Measurements from ENCODE around the gene SUFU.
"Not testable (repeated sequence)": the region's sequence is repeated elsewhere in the genome, so short reads cannot be mapped to it uniquely, and the experiment has no call there.

SUFU gene

DNA sequence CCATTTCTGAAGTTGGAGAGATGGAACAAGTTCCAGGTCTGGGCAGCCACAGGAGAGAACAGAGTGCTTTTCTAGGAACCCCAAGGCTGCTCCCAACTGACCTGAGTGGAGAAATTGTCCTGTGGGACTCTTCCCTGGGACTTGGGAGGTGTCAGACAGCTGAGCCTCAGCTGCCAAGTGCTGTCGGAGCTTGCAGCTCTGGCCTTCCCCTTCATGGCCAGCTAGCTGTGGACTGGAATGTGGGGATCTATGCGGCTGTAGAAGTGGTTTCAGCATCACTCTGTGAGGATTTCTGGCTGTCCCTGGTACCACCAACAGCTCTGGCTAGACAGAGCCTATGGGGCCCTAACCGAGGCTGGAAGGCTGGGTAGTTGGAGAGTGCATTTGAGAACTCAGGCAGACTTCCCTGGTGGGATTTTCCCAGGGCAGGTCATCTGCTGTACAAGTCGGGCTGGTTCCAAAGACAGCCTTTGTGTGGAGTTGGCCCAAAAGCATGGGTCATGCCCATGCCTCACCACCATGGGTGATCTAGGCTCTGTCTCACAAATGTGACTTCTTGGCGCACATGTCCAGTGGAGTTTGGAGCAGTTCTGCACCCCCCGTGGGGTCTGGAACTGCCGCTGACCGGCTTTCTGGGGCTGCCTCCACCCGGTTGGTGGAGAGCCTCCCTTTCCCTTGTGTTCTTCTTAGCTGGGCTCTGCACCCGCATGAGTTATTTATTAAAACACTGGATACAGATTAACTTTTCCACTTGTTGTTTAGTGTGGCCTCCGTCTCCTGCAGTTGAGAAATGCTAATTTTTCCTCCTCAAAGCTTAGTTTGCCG lies 10.9 kb downstream of the SUFU start:
- no peak for DNase-seq

- DNase-seq: no peak
Measured at GRCh38 chr10:102515724-102516123, 12.0 kb downstream of the SUFU start.

DNA sequence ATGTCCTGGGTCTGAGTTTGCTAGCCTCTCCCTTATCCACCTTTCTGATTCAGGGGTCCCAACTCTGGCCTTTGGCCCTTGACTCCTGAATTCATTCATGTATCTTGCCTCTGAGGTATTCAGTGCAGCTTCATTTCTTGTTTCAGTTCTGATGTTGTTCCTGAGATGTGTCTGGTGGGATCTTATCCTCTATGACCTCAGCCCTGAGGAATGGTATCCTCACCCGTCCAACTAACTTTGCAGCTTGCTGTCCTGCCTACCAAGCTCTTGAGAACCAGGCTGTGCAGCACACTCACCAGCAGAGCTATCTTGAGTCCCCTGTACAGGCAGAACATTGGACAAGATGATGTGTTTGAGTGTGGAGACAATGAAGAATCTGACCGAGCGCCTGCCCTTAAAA lies 13.8 kb downstream of the SUFU start:
- DNase-seq: no peak

DNA sequence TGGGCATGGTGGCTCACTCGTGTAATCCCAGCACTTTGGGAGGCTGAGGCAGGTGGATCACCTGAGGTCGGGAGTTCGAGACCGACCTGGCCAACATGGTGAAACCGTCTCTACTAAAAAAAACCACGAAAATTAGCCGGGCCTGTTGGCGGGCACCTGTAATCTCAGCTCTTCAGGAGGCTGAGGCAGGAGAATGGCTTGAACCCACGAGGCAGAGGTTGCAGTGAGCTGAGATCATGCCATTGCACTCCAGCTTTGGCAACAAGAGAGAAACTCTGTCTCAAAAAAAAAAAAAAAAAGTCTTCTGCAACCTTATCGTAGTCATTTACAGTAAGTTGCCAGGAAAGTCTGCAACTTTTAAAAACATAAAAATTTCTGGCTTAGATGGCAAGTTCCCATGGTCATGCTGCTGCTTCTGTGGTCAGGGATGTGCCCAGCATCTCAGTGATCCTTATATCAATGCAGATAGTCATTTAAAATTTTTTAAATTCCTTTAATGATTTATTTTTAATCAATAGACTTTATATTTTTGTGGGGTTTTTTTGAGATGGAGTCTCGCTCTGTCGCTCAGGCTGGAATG lies 15.6 kb downstream of the SUFU start:
- DNase-seq: no peak

- no peak for DNase-seq
Measured at GRCh38 chr10:102522874-102523249, 19.1 kb downstream of the SUFU start.

DNA sequence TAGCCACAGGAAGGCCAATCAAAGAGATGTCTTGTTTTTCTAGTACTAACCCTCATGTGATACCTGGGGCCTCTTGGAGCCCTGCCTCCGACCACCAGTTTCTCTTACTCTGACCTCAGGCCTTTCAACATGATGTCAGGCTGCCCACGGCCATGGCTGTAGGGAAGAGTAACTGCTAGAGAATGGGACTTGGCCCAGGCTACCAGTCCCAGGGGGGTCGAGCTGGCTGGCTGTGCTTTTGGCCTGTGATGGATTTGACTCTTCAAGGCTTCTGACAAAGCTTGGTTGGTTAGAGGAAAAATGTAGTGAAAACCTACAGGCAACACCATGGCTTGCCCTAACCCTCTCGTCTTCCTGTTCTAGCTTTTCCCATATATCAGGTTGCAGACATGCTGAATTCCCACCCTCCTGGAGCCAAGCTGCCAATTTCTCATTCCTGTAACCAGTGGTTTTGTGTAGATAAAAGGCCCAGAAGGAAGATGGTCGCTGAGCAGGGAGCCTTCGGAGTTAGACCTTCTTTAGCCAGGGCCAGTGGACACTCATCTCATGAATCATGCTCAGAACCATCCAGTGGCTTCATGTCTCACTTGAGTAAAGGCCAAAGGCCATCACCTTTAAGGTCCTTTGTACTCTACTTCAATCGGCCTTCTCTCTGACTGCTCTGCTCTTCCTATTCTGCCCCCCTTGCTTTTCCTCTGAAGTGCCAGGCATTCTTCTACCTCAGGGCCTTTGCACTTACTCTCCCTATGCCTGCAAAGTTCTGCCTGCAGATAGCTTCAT lies 19.7 kb downstream of the SUFU start:
- no peak for DNase-seq

- DNase-seq: no peak
Measured at GRCh38 chr10:102524746-102525145, 21.0 kb downstream of the SUFU start.

DNA sequence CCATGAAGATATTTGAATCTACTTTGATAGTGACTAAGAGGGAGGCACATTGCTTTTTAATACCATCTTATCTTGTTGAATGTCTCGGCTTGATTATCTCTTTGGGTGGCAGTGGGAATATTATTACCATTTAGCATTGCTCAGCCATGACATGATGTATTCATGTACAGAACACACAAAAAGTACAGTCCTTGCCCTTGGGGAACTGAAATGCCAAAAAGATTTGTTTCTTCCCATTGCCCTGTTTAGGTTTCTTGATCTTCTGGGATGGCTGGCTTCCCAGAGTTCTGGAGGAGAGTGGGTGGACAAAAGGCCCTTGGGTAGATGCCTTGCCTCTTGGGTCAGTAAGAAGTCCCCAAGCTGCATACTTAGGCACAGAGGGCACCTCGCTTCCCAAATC lies 23.8 kb downstream of the SUFU start:
- DNase-seq: no peak

GRCh38 chr10:102534333-102534732 lies 30.6 kb downstream of the SUFU start:
- no peak for DNase-seq

DNA sequence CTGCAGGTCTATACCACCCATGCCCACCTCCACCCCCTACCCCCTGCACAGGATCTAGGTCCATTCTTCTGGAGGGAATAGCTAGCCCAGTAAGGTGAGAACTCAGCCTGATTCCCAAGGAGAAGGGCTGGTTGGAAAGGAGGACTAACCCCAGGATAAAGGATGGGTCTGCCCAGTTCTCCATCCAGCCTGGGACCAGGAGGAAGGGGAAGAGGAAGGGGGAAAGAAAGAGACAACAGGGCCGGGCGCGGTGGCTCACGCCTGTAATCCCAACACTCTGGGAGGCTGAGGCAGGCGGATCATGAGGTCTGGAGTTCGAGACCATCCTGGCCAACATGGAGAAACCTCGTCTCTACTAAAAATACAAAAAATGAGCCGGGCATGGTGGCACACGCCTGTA lies 31.2 kb downstream of the SUFU start:
- not testable (repeated sequence) for DNase-seq

DNA sequence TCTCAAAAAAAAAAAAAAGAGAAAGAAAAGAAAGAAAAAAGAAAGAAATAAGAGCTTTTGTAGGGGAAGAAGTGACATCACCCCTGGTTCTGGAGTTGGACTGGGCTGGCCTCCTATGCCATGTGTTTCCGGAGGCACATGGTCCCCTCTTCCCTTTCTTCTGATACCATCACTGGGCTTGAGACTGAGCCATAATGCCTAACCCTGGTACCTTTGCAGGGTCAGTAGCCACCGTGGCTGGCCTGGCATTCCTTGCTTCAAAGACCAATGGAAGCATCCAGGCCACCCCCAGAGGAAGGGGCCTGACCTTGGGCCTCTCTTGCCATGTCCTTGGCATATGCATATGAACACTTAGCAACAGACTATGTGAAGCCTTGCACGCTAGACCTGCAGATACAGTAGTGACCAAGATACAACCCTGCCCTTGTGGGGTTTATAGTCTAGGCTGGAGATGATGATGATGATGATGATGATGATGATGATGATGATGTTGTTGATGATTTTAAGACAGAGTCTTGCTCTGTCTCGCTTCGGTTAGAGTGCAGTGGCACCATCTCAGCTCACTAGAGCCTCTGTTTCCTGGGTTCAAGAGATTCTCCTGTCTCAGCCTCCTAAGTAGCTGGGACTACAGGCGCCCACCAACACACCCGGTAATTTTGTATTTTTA lies 31.8 kb downstream of the SUFU start:
- DNase-seq: no peak

DNA sequence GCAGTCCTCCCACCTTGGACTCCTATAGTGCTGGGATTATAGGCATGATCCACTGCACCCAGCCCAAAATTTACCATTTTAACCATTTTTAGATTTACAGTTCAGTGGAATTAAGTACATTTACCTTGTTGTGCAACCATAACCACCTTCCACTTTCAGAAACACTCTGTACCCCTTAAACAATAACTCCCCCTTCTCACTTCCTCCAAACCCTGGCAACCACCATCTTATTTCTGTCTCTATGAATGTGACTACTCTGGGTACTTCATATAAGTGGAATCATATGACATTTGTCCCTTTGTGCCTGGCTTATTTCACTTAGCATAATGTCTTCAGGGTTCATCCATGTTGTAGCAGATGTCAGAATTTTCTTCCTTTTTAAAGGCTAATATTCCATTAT lies 33.6 kb downstream of the SUFU start:
- no peak for DNase-seq

GRCh38 chr10:102537948-102538347 lies 34.2 kb downstream of the SUFU start:
- no peak for DNase-seq

- DNase-seq: no peak
Measured at GRCh38 chr10:102538811-102539210, 35.0 kb downstream of the SUFU start.

DNA sequence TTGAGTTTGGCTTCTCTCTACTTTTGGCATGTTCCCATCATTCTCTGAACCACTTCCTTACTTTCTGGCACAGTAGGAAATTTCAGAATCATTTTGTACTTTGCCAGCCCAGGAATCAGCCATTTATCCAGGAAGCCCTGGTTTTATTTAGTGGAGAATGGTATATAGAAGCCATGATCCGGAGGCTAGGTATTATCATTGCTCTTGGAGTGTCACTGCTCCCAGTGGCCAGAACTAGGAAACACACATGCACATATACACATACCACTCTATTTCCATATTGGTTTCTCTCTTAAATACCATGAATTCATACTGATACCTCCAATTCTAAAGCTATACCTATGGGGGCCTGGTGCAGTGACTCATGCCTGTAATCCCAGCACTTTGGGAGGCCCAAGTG lies 36.3 kb downstream of the SUFU start:
- no peak for DNase-seq

DNA sequence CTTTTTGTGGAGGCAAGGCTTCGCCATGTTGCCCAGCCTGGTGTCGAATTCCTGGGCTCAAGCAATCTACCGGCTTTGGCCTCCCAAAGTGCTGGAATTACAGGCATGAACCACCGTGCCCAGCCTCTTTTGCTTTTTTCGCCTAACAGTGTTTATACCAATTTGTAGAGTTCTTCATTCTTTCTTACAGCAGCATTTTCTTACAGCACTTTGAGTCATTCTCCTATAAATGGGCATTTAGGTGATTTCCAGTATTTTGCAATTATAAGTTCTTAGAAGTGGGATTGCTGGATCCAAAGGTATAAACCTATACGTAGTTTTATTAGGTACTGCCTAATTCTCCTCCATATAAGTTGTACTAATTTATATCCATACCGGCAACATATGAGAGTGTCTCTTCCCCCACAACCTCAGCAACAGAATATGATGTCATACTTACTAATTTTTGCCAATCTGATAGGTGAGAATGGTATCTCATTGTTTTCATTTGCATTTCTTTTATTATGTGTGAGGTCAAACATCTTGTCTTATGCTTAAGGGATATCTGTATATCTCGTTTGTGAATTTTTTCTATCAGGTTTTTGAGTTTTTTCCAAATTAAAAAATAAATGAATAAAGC lies 39.1 kb downstream of the SUFU start:
- DNase-seq: no peak

DNA sequence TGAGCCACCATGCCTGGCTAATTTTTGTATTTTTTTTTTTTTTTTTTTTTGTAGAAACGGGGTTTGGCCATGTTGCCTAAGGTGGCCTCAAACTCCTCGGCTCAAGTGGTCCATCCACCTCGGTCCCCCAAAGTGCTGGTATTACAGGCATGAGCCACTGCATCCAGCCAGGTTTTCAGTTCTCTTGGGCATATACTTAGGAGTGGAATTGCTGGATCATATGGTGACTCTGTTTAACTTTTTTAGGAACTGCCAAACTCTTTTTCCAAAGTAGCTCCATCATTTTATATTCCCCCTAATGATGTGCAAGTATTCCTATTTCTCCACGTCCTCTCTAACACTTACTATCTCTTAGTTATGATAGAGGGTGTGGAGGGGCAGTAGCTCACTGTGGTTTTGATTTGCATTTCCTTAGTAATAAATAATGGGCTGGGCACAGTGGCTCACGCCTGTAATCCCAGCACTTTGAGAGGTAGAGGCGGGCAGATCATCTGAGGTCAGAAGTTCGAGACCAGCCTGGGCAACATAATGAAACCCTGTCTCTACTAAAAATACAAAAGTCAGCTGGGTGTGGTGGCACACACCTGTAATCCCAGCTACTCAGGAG lies 41.6 kb downstream of the SUFU start:
- no peak for DNase-seq

DNA sequence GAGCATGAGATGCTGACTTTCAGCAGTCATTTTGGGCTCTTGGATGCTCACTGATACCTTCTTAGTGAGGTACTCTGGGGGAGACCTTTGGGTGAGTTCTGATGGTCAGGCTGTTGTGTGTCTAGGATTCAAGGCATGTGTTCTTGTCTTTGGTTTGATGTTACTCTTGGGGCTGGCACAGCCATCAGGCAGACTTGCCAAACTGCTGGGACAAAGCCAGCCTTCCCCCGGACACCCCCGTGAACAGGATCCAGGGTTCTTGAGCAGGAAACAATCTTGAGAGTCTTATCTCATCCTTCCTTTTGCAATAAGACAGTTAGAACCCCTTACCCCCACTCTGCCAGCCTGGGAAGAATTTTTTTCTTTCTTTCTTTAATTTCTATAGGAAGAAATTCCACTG lies 42.2 kb downstream of the SUFU start:
- DNase-seq: no peak

- no peak for DNase-seq
Measured at GRCh38 chr10:102546606-102547320, 43.0 kb downstream of the SUFU start.

GRCh38 chr10:102549549-102549948 lies 45.8 kb downstream of the SUFU start:
- no peak for DNase-seq

GRCh38 chr10:102550636-102551210 lies 47.0 kb downstream of the SUFU start:
- DNase-seq: no peak

DNA sequence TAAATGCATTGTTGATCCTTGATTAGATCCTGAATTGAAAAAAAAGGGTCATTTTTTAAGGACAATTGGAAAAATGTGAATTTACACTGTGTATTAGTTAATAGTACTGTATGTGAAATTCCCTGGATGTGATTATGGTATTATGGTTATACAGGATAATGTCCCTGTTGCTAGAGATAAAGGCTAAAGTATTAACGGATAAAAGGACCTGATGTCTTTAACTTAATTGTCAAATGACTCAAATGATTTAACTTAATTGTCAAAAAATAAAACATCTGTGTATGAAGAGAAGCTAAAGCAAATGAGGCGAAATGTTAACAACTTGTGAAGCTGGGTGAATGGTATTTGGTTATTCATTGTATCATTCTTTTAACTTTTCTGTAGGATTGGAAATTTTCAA lies 48.8 kb downstream of the SUFU start:
- no peak for DNase-seq
